GM12864 (cell line): Measurements from ENCODE around the gene HADHB.

Experiments used
- DNase-seq: peaks from one replicate; pipeline ENCODE4 v3.0.0-alpha.2; 2011; ENCODE audit warnings: low read depth
- H3K4me3 ChIP-seq: 2 replicates; pipeline ENCODE4 v1.5.1; 2011; ENCODE audit warnings: mild to moderate bottlenecking, low read depth, low read length, control low read depth
- CTCF ChIP-seq: IDR thresholded peaks from 2 replicates; pipeline ENCODE4 v1.5.1; 2011; ENCODE audit warnings: low read depth, mild to moderate bottlenecking, moderate library complexity, low read length, control low read depth, inconsistent platforms; ENCODE audit errors: missing control alignments

Gene HADHB

DNA sequence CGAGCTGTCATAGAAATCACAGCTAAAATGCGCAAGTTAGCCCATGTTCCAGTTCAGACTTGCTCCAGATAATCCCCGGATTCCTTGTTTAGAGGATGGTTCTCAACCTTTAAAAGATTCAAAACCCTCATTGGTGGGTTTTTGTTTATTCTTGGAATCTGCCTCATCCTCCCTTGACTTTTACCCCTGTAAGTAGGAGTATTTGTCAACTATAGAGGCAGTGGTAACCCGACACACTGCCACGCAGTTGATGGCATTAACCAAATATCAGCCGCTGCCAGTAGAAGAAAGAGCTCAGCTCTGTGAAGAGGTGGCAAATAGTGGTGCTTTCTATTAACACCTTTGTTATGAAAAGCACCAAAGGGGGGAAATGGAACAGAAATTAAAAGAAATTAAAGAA lies 60.8 kb downstream of the HADHB start:
- no peak for DNase-seq
- no peak for TF ChIP-seq CTCF
- H3K4me3 ChIP-seq, result no peak overlapping the region

GRCh38 chr2:26309921-26310320 lies 65.2 kb downstream of the HADHB start:
- H3K4me3 ChIP-seq, result no peak overlapping the region

DNA sequence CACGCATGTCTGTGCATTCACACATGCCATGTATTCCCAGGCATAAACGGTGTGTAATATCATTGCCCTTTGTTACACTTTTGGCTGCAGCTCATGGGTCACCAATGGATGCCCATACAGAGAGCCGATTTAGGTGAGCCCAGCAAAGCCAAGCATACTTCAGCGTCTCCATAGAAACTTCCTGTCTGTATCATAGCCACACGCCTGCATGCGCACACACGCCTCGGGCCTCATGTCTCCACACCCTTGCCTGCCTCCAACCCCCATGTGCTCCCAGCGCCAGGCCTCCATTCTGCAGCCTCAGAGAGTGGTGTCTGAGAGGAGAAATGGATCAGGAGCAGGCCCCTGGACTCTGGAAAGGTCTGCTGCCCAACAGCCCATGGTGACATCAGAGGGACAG lies 67.7 kb downstream of the HADHB start:
- no peak for DNase-seq
- TF ChIP-seq CTCF, result no peak
- H3K4me3 ChIP-seq, result no peak overlapping the region

More at GRCh38 chr2:26309921-26310320, 65.2 kb downstream of the HADHB start:
- no peak for TF ChIP-seq CTCF
- DNase-seq, result no peak

DNA sequence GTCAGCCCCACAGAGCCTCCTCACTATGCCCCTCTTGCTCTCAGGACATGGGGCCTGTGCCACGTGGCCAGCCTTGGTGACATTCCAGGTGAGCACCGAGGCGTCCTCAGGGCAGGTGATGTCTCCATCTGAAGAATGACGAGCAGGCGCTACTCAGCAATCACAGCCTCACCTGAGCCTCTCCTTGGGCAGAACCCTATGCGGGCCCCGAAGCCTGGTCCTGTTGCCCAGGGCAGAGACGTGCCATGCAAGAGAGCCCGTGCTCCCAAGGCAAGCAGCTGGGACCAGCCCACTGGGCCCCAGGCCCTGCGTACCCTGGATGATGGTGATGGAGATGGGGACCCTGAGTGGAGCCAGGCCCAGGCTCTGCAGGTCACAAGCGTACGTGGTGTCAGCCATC lies 68.7 kb downstream of the HADHB start:
- DNase-seq, result no peak
- no peak for TF ChIP-seq CTCF
- no peak overlapping the region for H3K4me3 ChIP-seq

- no peak overlapping the region for H3K4me3 ChIP-seq
- no peak for TF ChIP-seq CTCF
- no peak for DNase-seq
Measured at GRCh38 chr2:26314243-26314642, 69.5 kb downstream of the HADHB start.

- no peak for DNase-seq
- no peak for TF ChIP-seq CTCF
- H3K4me3 ChIP-seq, result no peak overlapping the region
Measured at GRCh38 chr2:26316041-26316440, 71.3 kb downstream of the HADHB start.

GRCh38 chr2:26316845-26317244 lies 72.1 kb downstream of the HADHB start:
- TF ChIP-seq CTCF, result no peak
- no peak overlapping the region for H3K4me3 ChIP-seq
- DNase-seq, result no peak
